DMS79 (cell line): Measurements from ENCODE around the gene CFAP100.

Source experiments
- DNase-seq: peaks from one replicate; lab custom pipeline; 2025; lab: John Stamatoyannopoulos, UW

Gene CFAP100

GRCh38 chr3:126402178-126402577 lies 7.5 kb downstream of the CFAP100 start:
- no peak for DNase-seq

- no peak for DNase-seq
These were observed 8.1 kb downstream of the CFAP100 start for GRCh38 chr3:126402666-126403302.

GRCh38 chr3:126406389-126407296 lies 11.9 kb downstream of the CFAP100 start:
- no peak for DNase-seq

GRCh38 chr3:126407412-126408044 lies 12.8 kb downstream of the CFAP100 start:
- DNase-seq = no peak

- no peak for DNase-seq
These were observed 13.4 kb downstream of the CFAP100 start for GRCh38 chr3:126408099-126408498.

GRCh38 chr3:126412841-126413692 lies 18.4 kb downstream of the CFAP100 start:
- DNase-seq = no peak

- no peak for DNase-seq
These were observed 19.0 kb downstream of the CFAP100 start for GRCh38 chr3:126413693-126414080.

GRCh38 chr3:126414406-126414805 lies 19.7 kb downstream of the CFAP100 start:
- no peak for DNase-seq

GRCh38 chr3:126414961-126415660 lies 20.4 kb downstream of the CFAP100 start:
- DNase-seq = no peak

- DNase-seq = peak; percentile 3
These were observed 21.2 kb downstream of the CFAP100 start for GRCh38 chr3:126415661-126416591.

GRCh38 chr3:126416943-126417342 lies 22.2 kb downstream of the CFAP100 start:
- no peak for DNase-seq

GRCh38 chr3:126417515-126417914 lies 22.8 kb downstream of the CFAP100 start:
- no peak for DNase-seq

- no peak for DNase-seq
These were observed 23.3 kb downstream of the CFAP100 start for GRCh38 chr3:126417981-126418530.

GRCh38 chr3:126418661-126419131 lies 24.0 kb downstream of the CFAP100 start:
- no peak for DNase-seq

- DNase-seq = no peak
These were observed 24.5 kb downstream of the CFAP100 start for GRCh38 chr3:126419151-126419703.

- DNase-seq = no peak
These were observed 25.4 kb downstream of the CFAP100 start for GRCh38 chr3:126419886-126420786.

GRCh38 chr3:126421573-126422119 lies 26.9 kb downstream of the CFAP100 start:
- no peak for DNase-seq

- DNase-seq = no peak
These were observed 27.4 kb downstream of the CFAP100 start for GRCh38 chr3:126422121-126422520.
